ENCODE results near the gene FARP2.

DNA sequence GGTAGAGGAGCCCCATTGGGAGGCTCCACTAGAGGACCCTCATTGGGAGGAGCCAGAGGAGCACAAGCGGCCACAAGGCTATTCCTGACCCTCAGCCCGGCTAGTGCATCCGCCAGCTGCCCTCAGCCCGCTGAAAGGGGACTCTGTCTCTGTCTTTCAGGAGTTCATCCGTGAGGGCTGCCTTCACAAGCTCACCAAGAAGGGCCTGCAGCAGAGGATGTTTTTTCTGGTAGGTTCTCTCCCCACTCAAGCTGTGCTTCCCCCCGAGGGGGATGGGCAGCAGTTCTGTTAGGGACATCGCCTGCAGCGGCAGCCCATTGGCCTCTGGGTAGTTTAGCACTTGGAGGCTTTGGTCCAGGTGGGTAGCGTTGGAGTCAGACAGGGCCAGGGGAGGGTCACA is 127.2 kb downstream of the FARP2 start:
- TF ChIP-seq, protein P1, sequence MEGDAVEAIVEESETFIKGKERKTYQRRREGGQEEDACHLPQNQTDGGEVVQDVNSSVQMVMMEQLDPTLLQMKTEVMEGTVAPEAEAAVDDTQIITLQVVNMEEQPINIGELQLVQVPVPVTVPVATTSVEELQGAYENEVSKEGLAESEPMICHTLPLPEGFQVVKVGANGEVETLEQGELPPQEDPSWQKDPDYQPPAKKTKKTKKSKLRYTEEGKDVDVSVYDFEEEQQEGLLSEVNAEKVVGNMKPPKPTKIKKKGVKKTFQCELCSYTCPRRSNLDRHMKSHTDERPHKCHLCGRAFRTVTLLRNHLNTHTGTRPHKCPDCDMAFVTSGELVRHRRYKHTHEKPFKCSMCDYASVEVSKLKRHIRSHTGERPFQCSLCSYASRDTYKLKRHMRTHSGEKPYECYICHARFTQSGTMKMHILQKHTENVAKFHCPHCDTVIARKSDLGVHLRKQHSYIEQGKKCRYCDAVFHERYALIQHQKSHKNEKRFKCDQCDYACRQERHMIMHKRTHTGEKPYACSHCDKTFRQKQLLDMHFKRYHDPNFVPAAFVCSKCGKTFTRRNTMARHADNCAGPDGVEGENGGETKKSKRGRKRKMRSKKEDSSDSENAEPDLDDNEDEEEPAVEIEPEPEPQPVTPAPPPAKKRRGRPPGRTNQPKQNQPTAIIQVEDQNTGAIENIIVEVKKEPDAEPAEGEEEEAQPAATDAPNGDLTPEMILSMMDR (IDR thresholded peaks at IDR 0.05; ENCODE audit: low read depth, low read length), result no peak
- TF ChIP-seq EZH2phosphoT487 (IDR thresholded peaks at IDR 0.05; ENCODE audit: low read depth), result no peak
